HG02981 (cell line): Measurements from ENCODE around the gene SOX6.

Experiments
- ATAC-seq: cut with Tn5 transposase; IDR thresholded peaks from one replicate; pipeline ENCODE4 v1.9.1; 2021; ENCODE audit warnings: mild to moderate bottlenecking, moderate library complexity; ENCODE audit not compliant: unreplicated experiment

The SOX6 gene

GRCh38 chr11:16365581-16366228 lies 9.4 kb upstream of the SOX6 start:
- ATAC-seq = no peak

GRCh38 chr11:16364254-16364653 lies 7.9 kb upstream of the SOX6 start:
- no peak for ATAC-seq

- ATAC-seq = no peak
Measured at GRCh38 chr11:16363706-16364105, 7.4 kb upstream of the SOX6 start.

- ATAC-seq = no peak
Measured at GRCh38 chr11:16361108-16361865, 4.9 kb upstream of the SOX6 start.

- ATAC-seq = no peak
Measured at GRCh38 chr11:16359369-16359768, 3.0 kb upstream of the SOX6 start.

GRCh38 chr11:16358726-16359125 lies 2.4 kb upstream of the SOX6 start:
- no peak for ATAC-seq

GRCh38 chr11:16357775-16358174 lies 1.4 kb upstream of the SOX6 start:
- no peak for ATAC-seq

- ATAC-seq = no peak
Measured at GRCh38 chr11:16356761-16357393, 531 bp upstream of the SOX6 start.

GRCh38 chr11:16352707-16353106 lies 3.6 kb downstream of the SOX6 start:
- ATAC-seq = no peak

GRCh38 chr11:16350125-16350524 lies 6.2 kb downstream of the SOX6 start:
- no peak for ATAC-seq

- ATAC-seq = no peak
Measured at GRCh38 chr11:16347928-16348685, 8.2 kb downstream of the SOX6 start.

GRCh38 chr11:16346975-16347374 lies 9.4 kb downstream of the SOX6 start:
- ATAC-seq = no peak

- ATAC-seq = no peak
Measured at GRCh38 chr11:16341853-16342252, 14.5 kb downstream of the SOX6 start.

- ATAC-seq = no peak
Measured at GRCh38 chr11:16338393-16338792, 18.0 kb downstream of the SOX6 start.

GRCh38 chr11:16337421-16338213 lies 18.7 kb downstream of the SOX6 start:
- ATAC-seq = no peak

GRCh38 chr11:16336721-16337120 lies 19.6 kb downstream of the SOX6 start:
- no peak for ATAC-seq

- ATAC-seq = no peak
Measured at GRCh38 chr11:16336204-16336603, 20.1 kb downstream of the SOX6 start.

GRCh38 chr11:16335236-16335962 lies 20.9 kb downstream of the SOX6 start:
- no peak for ATAC-seq

GRCh38 chr11:16326679-16327297 lies 29.6 kb downstream of the SOX6 start:
- no peak for ATAC-seq
